Frontal cortex (tissue), 4 donors: ENCODE results near the gene EML6. TPM values are rescaled to one million over a fixed set of nuclear protein-coding genes. Genes with fewer than 3 reads are reported as not detected.

Source experiments
- DNase-seq, 2 donors: peaks; one replicate each; pipeline ENCODE4 v3.0.0; 2012; ENCODE audit warnings: low spot score in 2 of 2
- FAIRE-seq: peaks from 2 replicates; lab custom pipeline; 2012; peaks lifted over from hg19 to GRCh38; lab: Jason Lieb, UNC
- total RNA-seq: library from RNA; depleted of rRNA; stranded (reverse); fragments of >200 nt; gene quantifications from one replicate; pipeline ENCODE4 v1.2.3, GENCODE V29; 2014
- donor health status: control.
- donor health status: control.
- donor health status: control.

EML6 gene
- total RNA-seq, 1 donor from 2014 or later, result 5.3 TPM

DNA sequence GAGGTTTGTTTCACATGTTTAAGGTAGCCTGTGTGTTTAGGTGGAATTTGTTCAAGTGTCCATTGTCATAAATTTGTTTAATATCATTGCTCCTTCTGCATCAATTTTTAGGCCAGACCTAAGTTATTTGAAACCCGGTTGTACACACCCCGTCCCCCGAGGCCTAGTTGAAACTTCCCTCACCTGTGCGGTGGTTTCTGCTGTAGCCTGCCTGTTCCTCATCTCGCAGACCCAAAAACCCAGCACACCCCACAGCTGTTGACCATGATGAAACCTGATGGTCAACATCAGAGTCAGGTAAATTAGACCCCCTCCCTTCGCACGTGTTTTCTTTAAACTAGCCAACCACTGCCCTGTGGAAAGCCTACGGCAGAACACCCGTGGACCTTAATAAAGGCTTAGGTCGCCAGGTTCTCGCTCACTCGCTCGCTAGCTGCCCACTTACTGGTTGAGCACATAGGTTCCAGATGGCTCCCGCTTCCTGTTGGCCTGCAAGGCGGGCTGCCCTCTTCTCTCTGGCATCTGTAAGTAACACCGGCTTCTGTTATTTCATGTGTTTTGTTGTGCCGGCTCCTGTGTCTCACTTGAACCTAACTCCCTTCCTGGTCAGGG lies 64.4 kb downstream of the EML6 start:
- DNase-seq (no peak), FAIRE-seq (no peak)

DNA sequence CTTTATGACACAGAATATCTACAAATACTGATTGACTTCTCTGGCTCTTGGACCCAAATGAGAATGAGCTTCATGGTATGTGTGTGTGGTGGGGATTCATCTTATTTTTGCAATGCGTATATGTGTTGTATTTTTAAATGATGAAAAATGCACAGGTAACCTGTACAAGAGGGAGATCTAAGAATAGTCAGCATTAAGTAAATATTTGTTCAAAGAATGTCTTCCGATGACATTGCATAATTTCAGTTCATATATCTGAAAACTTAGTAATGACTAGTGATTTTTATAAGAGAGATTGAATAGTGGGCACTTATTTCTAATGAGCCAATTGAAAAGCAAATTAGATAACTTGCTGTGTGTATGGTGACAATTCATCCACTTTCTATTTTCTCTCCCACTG lies 66.4 kb downstream of the EML6 start:
- no peak for DNase-seq
- no peak for FAIRE-seq

DNA sequence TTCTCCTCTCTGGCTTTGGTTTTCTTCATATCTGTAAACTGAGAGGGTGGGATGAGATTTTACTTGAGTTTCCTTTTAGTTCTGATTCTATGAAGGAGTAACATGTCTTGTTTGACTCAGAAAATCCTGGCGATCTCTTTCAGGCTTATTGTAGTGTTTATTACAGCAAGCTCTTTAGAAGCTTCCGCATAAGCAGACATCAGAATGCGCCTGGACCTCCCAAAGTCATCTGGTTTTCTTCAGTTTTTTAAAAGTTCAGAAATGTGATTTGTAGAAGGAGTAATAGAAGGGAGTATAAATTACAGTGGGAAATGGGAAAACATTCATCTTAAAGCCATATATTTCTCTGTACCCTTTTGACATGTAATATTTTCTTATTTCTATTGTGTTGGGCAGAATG lies 68.4 kb downstream of the EML6 start:
- DNase-seq (no peak), FAIRE-seq (no peak)

DNA sequence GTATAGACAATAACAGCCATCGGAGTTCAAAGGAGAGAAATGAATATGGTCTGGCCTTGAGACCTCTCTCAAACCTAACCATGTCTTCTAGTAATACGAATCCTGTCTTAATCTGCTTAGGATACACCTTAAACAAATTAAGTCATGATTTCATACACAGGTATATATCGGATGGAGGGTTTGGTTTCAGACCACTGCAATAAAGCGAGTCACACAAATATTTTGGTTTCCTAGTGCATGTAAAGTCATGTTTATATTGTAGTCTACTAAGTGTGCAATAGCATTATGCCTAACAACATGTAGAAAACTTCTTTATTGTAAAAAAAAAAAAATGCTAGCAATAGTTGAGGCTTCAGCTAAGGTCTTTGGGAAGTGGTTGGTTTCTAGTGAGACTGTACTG lies 73.8 kb downstream of the EML6 start:
- DNase-seq (no peak), FAIRE-seq (no peak)

DNA sequence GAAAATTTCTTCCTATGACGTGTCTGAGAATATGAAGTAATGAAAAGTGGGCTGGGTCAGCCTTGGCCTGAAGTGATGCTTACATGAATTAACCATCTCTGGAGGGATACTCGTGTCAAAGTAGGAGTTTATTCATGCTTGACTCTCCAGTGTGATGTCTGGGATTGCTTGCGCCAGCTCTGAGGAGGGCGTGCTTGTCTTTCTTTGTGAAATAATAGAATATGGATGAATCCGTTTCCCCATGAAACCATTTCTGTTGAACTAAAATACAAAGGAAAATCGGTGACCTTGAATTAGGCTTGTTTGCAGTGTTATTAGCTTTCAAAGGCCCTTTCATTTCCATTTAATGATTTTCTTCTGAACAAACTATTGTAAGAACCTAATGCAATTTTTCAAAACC lies 77.9 kb downstream of the EML6 start:
- FAIRE-seq (no peak), DNase-seq (no peak)

DNA sequence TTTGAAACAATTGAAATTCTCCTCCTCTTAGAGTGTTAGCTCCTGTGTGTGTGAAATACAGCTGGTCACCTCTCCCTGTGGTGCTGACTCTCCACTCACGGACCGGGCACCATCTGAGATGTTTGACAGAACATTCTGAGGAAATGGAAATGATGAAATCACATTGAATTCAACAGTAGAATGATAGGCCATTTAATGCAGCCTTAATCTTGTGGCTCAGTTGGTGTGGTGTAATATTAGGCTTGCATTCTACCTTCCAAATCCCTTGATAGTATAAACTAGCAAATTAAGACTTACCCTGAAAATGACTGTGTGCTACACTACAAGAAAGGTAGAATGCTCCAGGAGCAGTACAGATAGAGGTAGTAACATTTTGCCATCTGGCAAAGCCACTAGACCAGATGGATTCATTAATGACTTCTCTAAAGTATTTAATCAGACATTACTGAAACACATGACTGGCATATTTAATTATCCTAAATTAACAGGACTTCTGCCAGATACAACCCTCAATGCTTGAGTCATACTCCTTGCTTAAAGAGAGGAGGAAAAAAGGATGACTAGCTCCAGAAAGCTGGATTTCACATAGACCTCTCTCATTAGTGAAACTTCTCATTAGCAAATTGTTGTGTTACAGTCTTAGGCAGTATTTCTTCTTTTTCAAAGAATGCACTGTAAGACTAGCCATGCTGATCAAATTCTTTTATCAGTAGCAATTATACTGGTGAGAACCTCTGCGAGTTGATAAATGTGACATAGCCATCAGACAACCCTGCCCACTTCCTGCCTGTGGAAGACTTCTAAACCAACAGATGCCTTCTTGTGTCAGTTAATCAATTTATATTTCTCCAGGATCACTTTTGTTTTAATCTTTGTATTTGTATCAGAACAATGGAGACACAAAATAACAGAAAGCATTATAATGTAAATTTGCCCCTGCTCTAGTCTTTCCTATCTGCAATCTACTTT lies 80.6 kb downstream of the EML6 start:
- FAIRE-seq, result no peak
- DNase-seq, result no peak

DNA sequence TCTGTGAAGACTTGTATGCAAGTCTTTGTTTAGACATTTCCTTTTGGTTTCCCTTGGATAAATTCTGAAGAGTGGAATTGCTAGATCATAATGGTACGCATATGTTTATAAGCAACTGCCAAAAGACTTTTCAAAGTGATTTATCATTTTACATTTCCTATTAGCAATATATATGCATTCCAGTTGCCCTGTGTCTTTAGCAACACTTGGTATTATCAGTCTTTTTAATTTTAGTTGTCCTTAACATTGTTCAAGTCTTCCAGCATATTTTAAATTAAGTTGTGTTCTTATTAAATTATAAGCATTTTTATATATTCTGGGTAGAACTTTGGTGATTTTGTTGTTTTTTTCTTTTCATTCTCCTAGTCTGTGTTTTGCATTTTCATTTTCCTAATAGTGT lies 81.8 kb downstream of the EML6 start:
- FAIRE-seq (no peak), DNase-seq (no peak)

DNA sequence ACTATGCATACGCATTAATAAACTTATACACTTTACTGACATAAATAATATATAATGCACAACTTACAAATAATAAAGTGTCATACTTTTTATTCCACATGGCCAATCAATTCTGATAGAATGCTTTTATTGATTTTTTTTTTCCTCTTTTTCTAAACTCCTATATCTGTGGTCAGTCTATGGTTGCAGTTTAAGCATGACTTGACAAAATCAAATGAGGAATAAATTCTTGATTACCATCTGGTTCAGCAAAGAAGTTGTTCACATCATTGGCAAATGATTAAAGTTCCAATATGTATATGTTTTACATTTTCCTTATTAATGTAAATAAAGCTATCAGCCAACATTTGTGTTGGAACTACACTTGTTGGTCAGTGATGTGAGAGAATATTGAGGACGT lies 83.5 kb downstream of the EML6 start:
- FAIRE-seq, result no peak
- DNase-seq, result no peak

DNA sequence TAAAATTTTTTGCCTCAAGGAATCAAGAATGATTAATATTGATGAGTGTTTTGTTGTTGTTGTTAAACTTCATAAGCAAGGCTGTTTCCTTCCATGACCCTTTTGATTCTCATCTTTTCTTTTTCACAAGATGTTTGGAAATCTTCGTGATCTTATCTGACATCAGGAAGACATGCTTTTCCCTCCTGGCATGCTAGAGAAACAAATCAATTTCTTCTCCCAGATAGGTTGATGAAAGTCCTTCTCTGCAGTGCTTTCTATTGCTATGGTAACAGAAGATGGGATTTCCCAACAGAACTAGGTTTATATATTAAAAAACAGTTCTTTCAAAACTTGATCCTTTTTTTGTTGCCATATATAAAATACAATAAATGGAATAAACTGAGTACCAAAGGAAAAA lies 85.2 kb downstream of the EML6 start:
- FAIRE-seq (no peak), DNase-seq (no peak)

DNA sequence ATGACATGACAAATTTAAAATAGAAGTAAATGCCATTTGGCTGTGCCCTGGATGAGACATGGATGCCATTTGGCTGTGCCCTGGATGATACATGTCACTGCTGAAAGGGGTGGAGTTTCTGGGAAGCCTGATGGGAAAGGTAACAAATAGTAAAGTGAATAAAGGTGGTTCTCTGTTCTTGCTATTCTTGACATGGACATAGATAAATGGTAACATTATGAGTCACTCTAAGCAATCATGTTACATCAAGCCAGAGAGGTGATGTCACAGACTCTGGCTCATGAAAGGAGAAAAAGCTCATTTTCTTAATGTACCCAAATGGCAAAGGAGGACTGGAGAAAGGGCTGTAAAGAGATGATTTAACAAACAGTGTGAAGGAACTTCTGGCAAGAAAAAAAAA lies 86.4 kb downstream of the EML6 start:
- DNase-seq (no peak), FAIRE-seq (no peak)

DNA sequence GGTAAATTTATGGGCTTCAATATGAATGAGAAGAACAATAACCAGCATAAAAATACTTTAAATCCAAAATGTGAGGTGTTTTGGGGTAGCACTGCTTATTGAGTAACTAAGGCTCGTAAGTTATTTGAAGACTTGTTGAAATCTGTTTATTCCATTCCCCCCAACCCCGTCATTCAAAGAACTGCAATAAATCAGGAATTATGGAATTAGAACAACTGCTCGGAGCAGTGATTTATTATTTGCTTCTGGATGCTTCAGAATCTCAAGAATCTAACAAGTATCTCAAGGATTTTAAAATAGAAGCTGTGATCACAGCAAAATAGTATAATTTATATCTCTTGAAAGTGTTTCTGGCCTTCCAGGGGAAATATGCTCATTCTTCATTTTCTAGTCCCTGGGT lies 86.8 kb downstream of the EML6 start:
- FAIRE-seq (no peak), DNase-seq (no peak)

DNA sequence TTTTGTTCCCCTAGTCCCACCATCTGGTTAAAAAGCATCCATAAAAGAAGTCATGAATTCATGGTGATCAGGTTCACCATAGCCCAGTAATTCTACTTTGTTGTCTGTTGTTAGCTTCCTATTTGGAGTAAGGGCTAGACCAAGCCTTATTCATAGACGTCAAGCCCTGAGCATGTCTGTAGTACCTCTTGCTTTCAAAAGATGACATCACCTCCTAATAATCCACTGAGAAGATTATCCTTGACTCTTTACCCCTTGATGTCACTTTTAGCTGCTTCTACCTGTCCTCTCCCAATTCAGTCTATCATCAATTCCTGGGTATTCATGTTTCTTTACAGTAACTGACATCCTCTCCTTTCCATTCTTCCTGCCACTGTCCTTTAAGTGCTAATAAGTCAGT lies 90.1 kb downstream of the EML6 start:
- DNase-seq (no peak), FAIRE-seq (no peak)

DNA sequence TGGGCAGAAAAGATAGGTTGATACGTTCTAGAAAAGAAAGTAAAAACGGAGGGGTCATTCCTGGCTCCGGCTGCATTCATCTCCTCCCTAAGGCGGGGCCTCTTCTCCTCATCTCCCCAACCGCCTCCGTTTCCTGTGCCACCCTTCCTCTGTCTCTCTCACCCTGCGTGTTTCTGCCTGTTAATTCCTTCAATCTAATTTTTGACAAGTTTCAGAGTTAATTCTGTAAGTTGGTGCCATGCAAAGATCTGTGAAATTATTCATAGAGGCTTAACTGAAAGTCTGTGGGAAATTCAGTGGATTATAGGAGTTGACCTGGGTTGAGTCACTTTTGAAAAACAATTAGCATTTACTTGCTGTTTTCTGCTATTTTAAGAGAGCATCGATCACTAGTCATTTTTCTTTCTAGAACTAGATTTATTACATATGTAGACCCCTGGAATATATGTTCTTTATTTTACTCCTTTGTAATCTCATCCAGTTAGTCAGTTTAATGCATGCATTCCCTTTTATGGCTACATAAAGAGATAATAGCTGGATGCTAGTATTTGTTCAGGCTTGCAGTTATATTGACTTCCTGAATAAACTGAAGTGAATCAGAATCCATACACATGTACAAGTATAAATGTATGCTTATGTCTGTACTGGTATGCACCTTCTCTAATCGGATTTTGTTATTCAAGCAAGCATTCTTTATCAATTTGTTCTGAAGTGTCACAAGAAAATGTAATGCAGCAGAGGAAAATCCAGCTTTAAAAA lies 91.1 kb downstream of the EML6 start:
- FAIRE-seq (no peak), DNase-seq (no peak)

DNA sequence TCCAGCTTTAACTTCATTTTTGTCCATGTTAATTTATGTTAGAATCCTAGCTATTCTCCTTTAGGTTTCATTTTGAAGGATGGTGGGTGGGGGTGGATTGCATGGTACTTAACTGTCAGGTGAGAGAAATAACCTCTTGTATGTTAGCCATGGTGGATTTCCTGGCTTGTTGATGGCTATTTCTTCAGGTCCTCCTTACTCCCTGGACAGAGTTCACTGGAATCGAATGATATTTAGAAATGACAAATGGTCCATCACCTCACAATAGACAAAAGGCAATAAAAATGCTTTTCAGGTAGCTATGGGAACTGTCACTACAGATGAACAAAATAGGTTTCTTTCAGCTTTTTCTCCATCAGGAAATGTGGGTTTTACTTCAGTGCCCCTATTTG lies 91.7 kb downstream of the EML6 start:
- no peak for DNase-seq
- no peak for FAIRE-seq

DNA sequence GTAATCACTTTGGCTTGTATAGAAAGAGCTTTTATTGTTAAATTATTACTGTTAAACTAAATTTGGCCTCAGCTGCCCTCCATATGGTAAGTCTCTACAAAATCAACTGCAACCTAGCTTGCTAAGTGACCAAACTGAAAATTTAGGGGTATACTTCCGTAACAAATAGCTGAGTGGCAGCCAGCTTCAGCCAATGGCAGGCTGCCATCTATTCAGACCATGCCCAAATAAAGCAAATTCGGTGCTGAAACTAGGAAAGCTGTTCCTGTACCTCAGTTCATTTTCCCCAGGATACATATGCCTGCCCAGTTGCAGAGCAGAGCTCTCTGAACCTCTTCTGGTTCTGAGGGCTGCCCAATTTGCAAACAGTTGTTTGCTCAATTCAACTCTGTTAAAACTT lies 94.8 kb downstream of the EML6 start:
- FAIRE-seq (no peak), DNase-seq (no peak)

DNA sequence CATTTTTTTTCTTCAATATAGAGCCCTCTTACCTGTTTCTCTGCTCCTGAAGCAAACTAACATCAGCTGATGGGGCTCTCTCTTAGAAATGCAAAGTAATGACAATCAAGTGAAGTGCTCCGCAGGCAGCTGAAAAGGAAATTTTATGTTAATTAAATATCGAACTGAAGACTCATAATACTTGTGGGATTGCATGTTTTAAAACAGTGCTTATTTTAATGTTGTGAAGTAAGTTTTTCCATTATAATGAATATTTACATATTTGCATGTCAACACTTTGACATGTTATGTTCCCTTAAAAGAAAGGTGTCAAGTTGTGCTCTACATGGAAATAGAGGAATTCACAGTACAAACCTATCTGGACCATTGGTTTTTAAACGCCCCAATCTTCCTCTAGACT lies 97.1 kb downstream of the EML6 start:
- DNase-seq (no peak), FAIRE-seq (no peak)

DNA sequence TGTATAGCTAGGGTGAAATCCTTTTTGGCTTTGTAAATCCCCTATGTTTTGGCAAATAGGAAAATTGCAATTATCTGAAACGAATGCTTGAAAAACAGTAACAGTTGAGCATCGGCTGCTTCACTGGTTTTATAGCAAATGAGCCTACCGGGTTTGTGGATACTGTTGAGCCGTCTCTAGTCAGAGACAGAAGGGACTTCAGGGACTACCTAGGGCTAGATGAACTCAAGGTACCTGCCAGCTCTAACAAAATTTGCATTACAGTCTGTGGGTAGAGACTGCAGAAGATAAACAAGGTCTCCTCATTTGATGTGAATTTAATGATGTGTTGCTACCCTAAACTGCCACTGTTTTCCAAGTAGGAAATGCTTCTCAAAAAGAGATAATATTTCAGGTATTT lies 101.1 kb downstream of the EML6 start:
- DNase-seq (no peak), FAIRE-seq (no peak)

DNA sequence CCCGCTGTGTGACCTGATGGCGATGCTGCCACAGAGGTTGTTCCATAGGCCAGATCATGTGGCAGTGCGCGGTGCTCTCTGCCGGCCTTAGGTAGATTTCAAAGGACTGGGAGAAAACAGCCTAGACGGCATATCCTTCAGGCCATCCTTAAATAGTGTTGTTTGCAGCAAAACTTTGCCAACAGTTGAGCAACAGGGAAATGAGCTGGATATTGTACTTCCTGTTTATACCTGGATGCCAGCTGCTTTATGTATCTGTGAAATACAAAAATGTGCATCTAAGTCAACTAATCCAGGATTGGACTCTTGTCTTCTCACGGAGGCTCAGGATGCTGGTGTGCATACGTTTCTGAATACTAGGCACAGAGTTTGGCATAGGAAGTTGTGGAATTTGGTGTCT lies 107.1 kb downstream of the EML6 start:
- no peak for FAIRE-seq
- no peak for DNase-seq

DNA sequence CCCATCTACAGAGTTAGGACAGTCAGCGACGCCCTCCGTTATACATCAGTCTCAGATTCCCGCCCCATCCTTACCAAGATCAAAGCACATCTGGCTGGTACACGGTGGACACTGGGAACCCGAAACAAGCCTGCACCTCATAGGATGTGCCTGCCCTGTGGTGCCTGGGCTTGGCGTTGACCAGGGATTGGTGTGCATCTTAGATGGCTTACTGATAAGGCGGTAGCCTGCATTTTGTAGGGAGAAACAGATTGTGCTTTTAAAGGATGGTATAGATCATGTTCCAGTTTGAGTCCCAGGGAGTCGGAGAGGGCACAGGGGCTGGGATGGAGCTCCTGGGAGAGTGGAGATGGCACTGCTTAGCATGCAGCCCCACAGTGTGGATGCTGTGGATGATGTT lies 108.0 kb downstream of the EML6 start:
- DNase-seq, result no peak
- no peak for FAIRE-seq

DNA sequence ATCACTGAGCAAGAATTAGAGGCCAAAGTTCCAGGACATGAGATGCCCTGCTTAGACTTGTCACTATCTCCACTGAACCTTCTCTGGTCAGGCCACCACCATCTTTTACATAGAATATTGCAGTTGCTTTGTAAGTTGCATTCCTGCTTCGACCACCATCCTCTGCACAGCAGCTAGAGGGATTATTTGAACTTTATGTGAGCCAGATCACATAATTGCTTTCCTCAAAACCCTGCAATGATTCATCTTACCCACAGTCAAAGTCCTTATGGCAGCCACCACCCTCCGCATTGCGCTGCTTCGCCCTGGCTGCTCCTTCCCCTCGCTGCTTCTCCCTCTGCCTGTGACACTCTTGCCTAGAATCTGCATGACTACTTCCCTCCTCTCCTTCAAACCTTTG lies 111.3 kb downstream of the EML6 start:
- FAIRE-seq (no peak), DNase-seq (no peak)

DNA sequence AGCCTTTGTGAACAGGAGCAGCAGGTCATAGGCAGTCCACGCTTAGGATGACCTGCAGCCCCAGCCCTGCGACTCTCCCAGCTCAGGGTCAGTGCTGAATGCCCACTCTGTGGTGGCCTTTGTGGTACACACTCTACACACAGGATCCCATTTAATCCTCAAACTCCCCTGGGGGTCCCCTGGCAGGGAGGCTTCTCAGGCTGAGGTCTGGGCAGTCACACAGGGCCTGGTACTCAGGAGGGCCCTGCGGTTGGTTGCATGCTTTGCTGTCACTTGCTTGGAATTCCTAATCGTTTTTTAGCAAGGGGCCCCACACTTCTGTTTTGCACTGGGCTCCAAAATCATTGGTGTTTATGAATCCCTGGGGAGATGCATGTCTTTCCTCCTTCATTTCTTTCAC lies 113.0 kb downstream of the EML6 start:
- DNase-seq (no peak), FAIRE-seq (no peak)
